WTC11 (cell line): ENCODE data around the gene DNASE1L2. TPM values are rescaled to one million over a fixed set of nuclear protein-coding genes. Genes with fewer than 3 reads are reported as not detected.
A peak's percentile ranks its signal among the peaks of the same experiment; 100 is the strongest.

Experiments used
- ATF1 ChIP-seq: sonication (generic); formaldehyde crosslinking; IDR thresholded peaks from 2 replicates; pipeline ENCODE4 v1.8.1; 2023; ENCODE audit warnings: mild to moderate bottlenecking, moderate library complexity, missing genetic modification reagents
- CREB1 ChIP-seq: sonication (generic); formaldehyde crosslinking; IDR thresholded peaks from 2 replicates; pipeline ENCODE4 v1.8.0; 2023; ENCODE audit warnings: mild to moderate bottlenecking, missing genetic modification reagents
- CTCF ChIP-seq: fragments of 200-600 bp; IDR thresholded peaks from 2 replicates; pipeline ENCODE4 v1.8.0; 2022; ENCODE audit warnings: antibody characterized with exemption
- ELF4 ChIP-seq: sonication (generic); formaldehyde crosslinking; IDR thresholded peaks from 2 replicates; pipeline ENCODE4 v1.8.1; 2022; ENCODE audit warnings: low read depth, mild to moderate bottlenecking, moderate library complexity, missing genetic modification reagents
- EMX1 ChIP-seq: fragments of 250-450 bp; sonication (Bioruptor Pico); IDR thresholded peaks from 2 replicates; pipeline ENCODE4 v1.8.0; 2021; ENCODE audit warnings: mild to moderate bottlenecking
- ETV6 ChIP-seq: sonication (generic); formaldehyde crosslinking; IDR thresholded peaks from 2 replicates; pipeline ENCODE4 v1.8.1; 2022; ENCODE audit warnings: mild to moderate bottlenecking, missing genetic modification reagents
- FOXJ3 ChIP-seq: sonication (generic); formaldehyde crosslinking; IDR thresholded peaks from 2 replicates; pipeline ENCODE4 v1.9.0; 2021; ENCODE audit warnings: missing genetic modification reagents, mild to moderate bottlenecking, borderline replicate concordance
- FOXP1 ChIP-seq: sonication (generic); formaldehyde crosslinking; IDR thresholded peaks from 2 replicates; pipeline ENCODE4 v1.8.0; 2022; ENCODE audit warnings: missing genetic modification reagents, mild to moderate bottlenecking, moderate library complexity, borderline replicate concordance
- GABPB1 ChIP-seq: sonication (generic); formaldehyde crosslinking; IDR thresholded peaks from 2 replicates; pipeline ENCODE4 v1.8.1; 2023; ENCODE audit warnings: mild to moderate bottlenecking, missing genetic modification reagents
- GTF2I ChIP-seq: fragments of 250-450 bp; sonication (Bioruptor Pico); conservative IDR thresholded peaks from 2 replicates; pipeline ENCODE4 v1.4.0; 2021; ENCODE audit warnings: mild to moderate bottlenecking
- IRF2 ChIP-seq: sonication (generic); formaldehyde crosslinking; IDR thresholded peaks from 2 replicates; pipeline ENCODE4 v1.8.0; 2022; ENCODE audit warnings: low read depth, missing genetic modification reagents, borderline replicate concordance
- JAZF1 ChIP-seq: fragments of 250-450 bp; sonication (Bioruptor Pico); IDR thresholded peaks from 2 replicates; pipeline ENCODE4 v1.9.0; 2021; ENCODE audit warnings: moderate library complexity, mild to moderate bottlenecking, inconsistent platforms
- JUN ChIP-seq: sonication (generic); formaldehyde crosslinking; IDR thresholded peaks from 2 replicates; pipeline ENCODE4 v1.8.0; 2023; ENCODE audit warnings: mild to moderate bottlenecking, missing genetic modification reagents
- MXD4 ChIP-seq: fragments of 250-450 bp; sonication (Bioruptor Pico); IDR thresholded peaks from 2 replicates; pipeline ENCODE4 v1.8.0; 2021; ENCODE audit warnings: mild to moderate bottlenecking, moderate library complexity, borderline replicate concordance
- NR2C2 ChIP-seq: sonication (generic); formaldehyde crosslinking; IDR thresholded peaks from 2 replicates; pipeline ENCODE4 v1.8.0; 2022; ENCODE audit warnings: mild to moderate bottlenecking, missing genetic modification reagents
- RELA ChIP-seq: sonication (generic); formaldehyde crosslinking; IDR thresholded peaks from 2 replicates; pipeline ENCODE4 v1.8.1; 2022; ENCODE audit warnings: missing genetic modification reagents, mild to moderate bottlenecking, borderline replicate concordance
- RORB ChIP-seq: fragments of 250-450 bp; sonication (Bioruptor Pico); IDR thresholded peaks from 2 replicates; pipeline ENCODE4 v1.9.0; 2021; ENCODE audit warnings: mild to moderate bottlenecking
- SMAD4 ChIP-seq: sonication (generic); formaldehyde crosslinking; IDR thresholded peaks from 2 replicates; pipeline ENCODE4 v1.8.0; 2022; ENCODE audit warnings: mild to moderate bottlenecking, missing genetic modification reagents
- SP1 ChIP-seq: sonication (generic); formaldehyde crosslinking; conservative IDR thresholded peaks from 2 replicates; pipeline ENCODE4 v1.8.1; 2022; ENCODE audit warnings: missing genetic modification reagents
- ZNF281 ChIP-seq: sonication (generic); formaldehyde crosslinking; IDR thresholded peaks from 2 replicates; pipeline ENCODE4 v1.8.0; 2023; ENCODE audit warnings: mild to moderate bottlenecking, missing genetic modification reagents
- ZSCAN18 ChIP-seq: fragments of 250-450 bp; sonication (Bioruptor Pico); IDR thresholded peaks from 2 replicates; pipeline ENCODE4 v2.1.2; 2022; ENCODE audit warnings: mild to moderate bottlenecking, moderate library complexity
- total RNA-seq: library from RNA; stranded (reverse); gene quantifications from 3 replicates; pipeline ENCODE4 v1.2.3, GENCODE V29; 2021
- TF ChIP-seq, protein P1 (sequence below): sonication (generic); formaldehyde crosslinking; IDR thresholded peaks from 2 replicates; pipeline ENCODE4 v1.8.0; 2022; ENCODE audit warnings: mild to moderate bottlenecking, missing genetic modification reagents
- TF ChIP-seq, protein P2 (sequence below): sonication (generic); formaldehyde crosslinking; IDR thresholded peaks from 2 replicates; pipeline ENCODE4 v1.8.0; 2022; ENCODE audit warnings: mild to moderate bottlenecking, missing genetic modification reagents
- TF ChIP-seq, protein P3 (sequence below): sonication (generic); formaldehyde crosslinking; conservative IDR thresholded peaks from 2 replicates; pipeline ENCODE4 v1.8.1; 2022; ENCODE audit warnings: mild to moderate bottlenecking, missing genetic modification reagents
- TF ChIP-seq, protein P4 (sequence below): fragments of 250-450 bp; sonication (Bioruptor Pico); IDR thresholded peaks from 2 replicates; pipeline ENCODE4 v1.9.0; 2021; ENCODE audit warnings: moderate library complexity, mild to moderate bottlenecking, inconsistent platforms, borderline replicate concordance
- TF ChIP-seq, protein P5 (sequence below): sonication (generic); formaldehyde crosslinking; IDR thresholded peaks from 2 replicates; pipeline ENCODE4 v1.8.0; 2023; ENCODE audit warnings: missing genetic modification reagents, mild to moderate bottlenecking, borderline replicate concordance

The DNASE1L2 gene
- total RNA-seq, 1 experiment from 2014 or later, result 0.66 TPM

DNA sequence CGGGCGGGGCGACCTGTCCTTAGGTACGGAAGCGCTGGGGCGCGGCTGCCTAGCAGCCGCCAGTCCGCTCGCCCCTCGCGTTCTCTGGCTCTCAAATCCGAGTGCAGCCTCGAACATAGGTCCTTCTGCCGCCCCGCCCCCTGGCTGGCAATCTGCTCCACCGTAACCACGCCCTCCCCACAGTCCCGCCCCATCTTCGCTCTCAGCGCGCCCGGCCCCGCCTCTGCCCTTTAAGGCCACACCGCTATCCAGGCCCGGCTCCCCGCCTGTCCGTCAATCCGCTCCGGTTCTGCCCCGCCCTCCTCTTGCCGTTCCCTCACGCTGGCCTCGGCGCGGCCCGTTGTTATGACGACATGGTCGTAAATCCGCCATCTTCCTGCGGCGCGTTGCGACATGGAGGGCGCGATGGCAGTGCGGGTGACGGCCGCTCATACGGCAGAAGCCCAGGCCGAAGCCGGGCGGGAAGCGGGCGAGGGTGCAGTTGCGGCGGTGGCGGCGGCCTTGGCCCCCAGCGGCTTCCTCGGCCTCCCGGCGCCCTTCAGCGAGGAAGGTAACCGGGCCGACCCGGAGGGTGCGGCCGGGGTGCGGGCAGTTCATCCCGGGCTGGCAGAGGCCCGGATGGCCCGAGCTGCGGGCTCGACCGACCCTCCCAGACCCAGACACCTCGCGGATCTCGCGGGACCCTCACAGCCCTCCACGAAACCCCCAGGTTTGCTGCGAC lies 12.9 kb upstream of the DNASE1L2 start, which contains the start of gene E4F1 (continued):
- TF ChIP-seq, protein P1, sequence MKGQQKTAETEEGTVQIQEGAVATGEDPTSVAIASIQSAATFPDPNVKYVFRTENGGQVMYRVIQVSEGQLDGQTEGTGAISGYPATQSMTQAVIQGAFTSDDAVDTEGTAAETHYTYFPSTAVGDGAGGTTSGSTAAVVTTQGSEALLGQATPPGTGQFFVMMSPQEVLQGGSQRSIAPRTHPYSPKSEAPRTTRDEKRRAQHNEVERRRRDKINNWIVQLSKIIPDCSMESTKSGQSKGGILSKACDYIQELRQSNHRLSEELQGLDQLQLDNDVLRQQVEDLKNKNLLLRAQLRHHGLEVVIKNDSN (CRISPR knock-in tag), result no peak
- TF ChIP-seq CTCF (no peak), GABPB1 (CRISPR knock-in tag) (peak; percentile 85), ATF1 (no peak; the same call in 1 of the 2 replicates), SMAD4 (CRISPR knock-in tag) (no peak), EMX1 (CRISPR knock-in tag) (no peak), SP1 (peak; percentile 83), ZNF281 (CRISPR knock-in tag) (no peak), JAZF1 (no peak), MXD4 (CRISPR knock-in tag) (no peak), ETV6 (CRISPR knock-in tag) (peak; percentile 89), NR2C2 (CRISPR knock-in tag) (no peak), ELF4 (no peak), FOXJ3 (CRISPR knock-in tag) (no peak), CREB1 (peak; percentile 54; the same call in 1 of the 2 replicates), ZSCAN18 (CRISPR knock-in tag) (no peak), IRF2 (CRISPR knock-in tag) (no peak), GTF2I (no peak), RORB (no peak), FOXP1 (CRISPR knock-in tag) (no peak; the same call in 1 of the 2 replicates), JUN (CRISPR knock-in tag) (peak; percentile 42; the same call in 1 of the 2 replicates), RELA (no peak)
- TF ChIP-seq, protein P2, sequence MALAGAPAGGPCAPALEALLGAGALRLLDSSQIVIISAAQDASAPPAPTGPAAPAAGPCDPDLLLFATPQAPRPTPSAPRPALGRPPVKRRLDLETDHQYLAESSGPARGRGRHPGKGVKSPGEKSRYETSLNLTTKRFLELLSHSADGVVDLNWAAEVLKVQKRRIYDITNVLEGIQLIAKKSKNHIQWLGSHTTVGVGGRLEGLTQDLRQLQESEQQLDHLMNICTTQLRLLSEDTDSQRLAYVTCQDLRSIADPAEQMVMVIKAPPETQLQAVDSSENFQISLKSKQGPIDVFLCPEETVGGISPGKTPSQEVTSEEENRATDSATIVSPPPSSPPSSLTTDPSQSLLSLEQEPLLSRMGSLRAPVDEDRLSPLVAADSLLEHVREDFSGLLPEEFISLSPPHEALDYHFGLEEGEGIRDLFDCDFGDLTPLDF, result no peak
- TF ChIP-seq, protein P3, sequence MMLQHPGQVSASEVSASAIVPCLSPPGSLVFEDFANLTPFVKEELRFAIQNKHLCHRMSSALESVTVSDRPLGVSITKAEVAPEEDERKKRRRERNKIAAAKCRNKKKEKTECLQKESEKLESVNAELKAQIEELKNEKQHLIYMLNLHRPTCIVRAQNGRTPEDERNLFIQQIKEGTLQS (CRISPR knock-in tag), result no peak
- TF ChIP-seq, protein P4, sequence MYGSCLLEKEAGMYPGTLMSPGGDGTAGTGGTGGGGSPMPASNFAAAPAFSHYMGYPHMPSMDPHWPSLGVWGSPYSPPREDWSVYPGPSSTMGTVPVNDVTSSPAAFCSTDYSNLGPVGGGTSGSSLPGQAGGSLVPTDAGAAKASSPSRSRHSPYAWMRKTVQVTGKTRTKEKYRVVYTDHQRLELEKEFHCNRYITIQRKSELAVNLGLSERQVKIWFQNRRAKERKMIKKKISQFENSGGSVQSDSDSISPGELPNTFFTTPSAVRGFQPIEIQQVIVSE, result no peak
- TF ChIP-seq, protein P5, sequence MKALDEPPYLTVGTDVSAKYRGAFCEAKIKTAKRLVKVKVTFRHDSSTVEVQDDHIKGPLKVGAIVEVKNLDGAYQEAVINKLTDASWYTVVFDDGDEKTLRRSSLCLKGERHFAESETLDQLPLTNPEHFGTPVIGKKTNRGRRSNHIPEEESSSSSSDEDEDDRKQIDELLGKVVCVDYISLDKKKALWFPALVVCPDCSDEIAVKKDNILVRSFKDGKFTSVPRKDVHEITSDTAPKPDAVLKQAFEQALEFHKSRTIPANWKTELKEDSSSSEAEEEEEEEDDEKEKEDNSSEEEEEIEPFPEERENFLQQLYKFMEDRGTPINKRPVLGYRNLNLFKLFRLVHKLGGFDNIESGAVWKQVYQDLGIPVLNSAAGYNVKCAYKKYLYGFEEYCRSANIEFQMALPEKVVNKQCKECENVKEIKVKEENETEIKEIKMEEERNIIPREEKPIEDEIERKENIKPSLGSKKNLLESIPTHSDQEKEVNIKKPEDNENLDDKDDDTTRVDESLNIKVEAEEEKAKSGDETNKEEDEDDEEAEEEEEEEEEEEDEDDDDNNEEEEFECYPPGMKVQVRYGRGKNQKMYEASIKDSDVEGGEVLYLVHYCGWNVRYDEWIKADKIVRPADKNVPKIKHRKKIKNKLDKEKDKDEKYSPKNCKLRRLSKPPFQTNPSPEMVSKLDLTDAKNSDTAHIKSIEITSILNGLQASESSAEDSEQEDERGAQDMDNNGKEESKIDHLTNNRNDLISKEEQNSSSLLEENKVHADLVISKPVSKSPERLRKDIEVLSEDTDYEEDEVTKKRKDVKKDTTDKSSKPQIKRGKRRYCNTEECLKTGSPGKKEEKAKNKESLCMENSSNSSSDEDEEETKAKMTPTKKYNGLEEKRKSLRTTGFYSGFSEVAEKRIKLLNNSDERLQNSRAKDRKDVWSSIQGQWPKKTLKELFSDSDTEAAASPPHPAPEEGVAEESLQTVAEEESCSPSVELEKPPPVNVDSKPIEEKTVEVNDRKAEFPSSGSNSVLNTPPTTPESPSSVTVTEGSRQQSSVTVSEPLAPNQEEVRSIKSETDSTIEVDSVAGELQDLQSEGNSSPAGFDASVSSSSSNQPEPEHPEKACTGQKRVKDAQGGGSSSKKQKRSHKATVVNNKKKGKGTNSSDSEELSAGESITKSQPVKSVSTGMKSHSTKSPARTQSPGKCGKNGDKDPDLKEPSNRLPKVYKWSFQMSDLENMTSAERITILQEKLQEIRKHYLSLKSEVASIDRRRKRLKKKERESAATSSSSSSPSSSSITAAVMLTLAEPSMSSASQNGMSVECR (CRISPR knock-in tag), result peak; percentile 60; the same call in 1 of the 2 replicates
